Thyroid gland (tissue), 4 donors: Measurements from ENCODE around the gene NAALADL2.

Experiments
- POLR2A ChIP-seq, 2 donors: fragments of 450-650 bp; IDR thresholded peaks; one replicate each; pipeline ENCODE4 v1.6.1; 2017; ENCODE audit warnings: antibody characterized with exemption in 2 of 2, mild to moderate bottlenecking in 2 of 2, moderate library complexity in 1 of 2
- TF ChIP-seq, protein P1 (sequence below), 6 experiments: fragments of 200-600 bp in 3 of 6; fragments of 450-650 bp in 3 of 6; sonication (generic) in 3 of 6; IDR thresholded peaks; one replicate each; pipeline ENCODE4 v1.5.1; 2016 to 2019; ENCODE audit warnings: antibody characterized with exemption in 6 of 6, mild to moderate bottlenecking in 2 of 6, inconsistent platforms in 1 of 6, moderate library complexity in 1 of 6

DNA sequence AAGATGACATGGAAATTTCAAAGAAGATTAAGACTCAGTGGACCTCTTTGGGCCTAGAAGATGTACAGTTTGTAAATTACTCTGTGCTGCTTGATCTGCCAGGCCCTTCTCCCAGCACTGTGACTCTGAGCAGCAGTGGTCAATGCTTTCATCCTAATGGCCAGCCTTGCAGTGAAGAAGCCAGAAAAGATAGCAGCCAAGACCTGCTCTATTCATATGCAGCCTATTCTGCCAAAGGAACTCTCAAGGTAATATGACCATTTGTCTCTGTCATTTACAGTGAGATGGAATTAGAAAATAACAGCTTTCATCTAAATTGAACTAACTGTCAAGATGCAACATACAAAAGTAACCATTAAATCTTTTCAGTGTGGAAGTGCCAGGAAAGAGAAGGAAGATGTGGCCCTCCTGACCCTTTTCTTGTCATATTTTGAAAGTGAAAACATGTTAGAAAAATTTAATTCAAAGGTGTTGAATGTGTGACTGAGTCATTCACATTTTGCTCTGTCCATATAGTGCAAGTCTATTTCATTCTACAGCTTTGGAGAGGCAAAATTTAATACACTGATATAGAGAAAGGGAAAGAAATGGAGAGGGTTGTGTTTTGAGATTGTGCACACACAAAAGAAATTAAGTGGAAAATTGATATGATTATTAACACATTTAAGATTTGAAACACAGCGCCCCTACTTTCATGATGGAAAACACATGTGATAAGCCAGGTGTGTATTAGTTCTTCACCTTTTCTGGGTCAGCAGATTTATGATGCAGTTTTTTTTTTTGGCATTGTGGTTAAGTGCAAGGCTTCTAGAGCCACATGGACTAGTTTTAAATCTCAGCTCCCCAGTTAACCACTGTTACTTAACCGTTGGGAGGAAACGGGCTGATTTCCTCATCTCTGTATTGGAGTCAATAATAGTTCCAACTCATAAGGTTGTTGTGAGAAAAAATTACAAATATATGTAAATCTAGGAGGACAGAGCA, 375.1 kb downstream of the NAALADL2 start:
- TF ChIP-seq POLR2A (IDR thresholded peaks at IDR 0.05): no peak
- TF ChIP-seq, protein P1, sequence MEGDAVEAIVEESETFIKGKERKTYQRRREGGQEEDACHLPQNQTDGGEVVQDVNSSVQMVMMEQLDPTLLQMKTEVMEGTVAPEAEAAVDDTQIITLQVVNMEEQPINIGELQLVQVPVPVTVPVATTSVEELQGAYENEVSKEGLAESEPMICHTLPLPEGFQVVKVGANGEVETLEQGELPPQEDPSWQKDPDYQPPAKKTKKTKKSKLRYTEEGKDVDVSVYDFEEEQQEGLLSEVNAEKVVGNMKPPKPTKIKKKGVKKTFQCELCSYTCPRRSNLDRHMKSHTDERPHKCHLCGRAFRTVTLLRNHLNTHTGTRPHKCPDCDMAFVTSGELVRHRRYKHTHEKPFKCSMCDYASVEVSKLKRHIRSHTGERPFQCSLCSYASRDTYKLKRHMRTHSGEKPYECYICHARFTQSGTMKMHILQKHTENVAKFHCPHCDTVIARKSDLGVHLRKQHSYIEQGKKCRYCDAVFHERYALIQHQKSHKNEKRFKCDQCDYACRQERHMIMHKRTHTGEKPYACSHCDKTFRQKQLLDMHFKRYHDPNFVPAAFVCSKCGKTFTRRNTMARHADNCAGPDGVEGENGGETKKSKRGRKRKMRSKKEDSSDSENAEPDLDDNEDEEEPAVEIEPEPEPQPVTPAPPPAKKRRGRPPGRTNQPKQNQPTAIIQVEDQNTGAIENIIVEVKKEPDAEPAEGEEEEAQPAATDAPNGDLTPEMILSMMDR (IDR thresholded peaks at IDR 0.05): no peak
